IMR-90 (cell line): ENCODE measurements around the gene SMIM36.

Experiments
- CHD1 ChIP-seq: IDR thresholded peaks from 2 replicates; pipeline ENCODE4 v1.6.1; 2012; ENCODE audit warnings: low read depth, low read length, improper control_type of control experiment
- CTCF ChIP-seq: conservative IDR thresholded peaks from 2 replicates; pipeline ENCODE4 v1.5.1; 2012; ENCODE audit warnings: mild to moderate bottlenecking, low read depth, low read length, improper control_type of control experiment
- ELK1 ChIP-seq: fragments of 150-350 bp; IDR thresholded peaks from 2 replicates; pipeline ENCODE4 v1.6.1; 2016; ENCODE audit warnings: low read depth, mild to moderate bottlenecking, low read length, moderate library complexity, borderline replicate concordance
- MAFK ChIP-seq: IDR thresholded peaks from 2 replicates; pipeline ENCODE4 v1.6.1; 2012; ENCODE audit warnings: low read depth, low read length, improper control_type of control experiment
- MXI1 ChIP-seq: IDR thresholded peaks from 2 replicates; pipeline ENCODE4 v1.6.1; 2012; ENCODE audit warnings: low read depth, mild to moderate bottlenecking, low read length, moderate library complexity, borderline replicate concordance
- POLR2A ChIP-seq: IDR thresholded peaks from 2 replicates; pipeline ENCODE4 v1.6.1; 2012; ENCODE audit warnings: mild to moderate bottlenecking, low read depth, low read length
- RAD21 ChIP-seq: IDR thresholded peaks from 2 replicates; pipeline ENCODE4 v1.6.1; 2012; ENCODE audit warnings: low read length, improper control_type of control experiment
- RCOR1 ChIP-seq: IDR thresholded peaks from 2 replicates; pipeline ENCODE4 v1.6.1; 2012; ENCODE audit warnings: mild to moderate bottlenecking, low read length, improper control_type of control experiment; ENCODE audit not compliant: insufficient replicate concordance
- SMC3 ChIP-seq: fragments of 150-350 bp; IDR thresholded peaks from 2 replicates; pipeline ENCODE4 v1.6.1; 2016; ENCODE audit warnings: low read depth, mild to moderate bottlenecking, antibody characterized with exemption, low read length, moderate library complexity

GRCh38 chr17:55495239-55495638 lies 16.0 kb downstream of the SMIM36 start:
- TF ChIP-seq ELK1, result no peak
- TF ChIP-seq CTCF, result no peak
- TF ChIP-seq POLR2A, result no peak
- no peak for TF ChIP-seq RCOR1
- TF ChIP-seq MXI1, result no peak
- no peak for TF ChIP-seq SMC3
- TF ChIP-seq RAD21, result no peak
- no peak for TF ChIP-seq MAFK
- no peak for TF ChIP-seq CHD1
